ENCODE data around the gene GUCY2C. TPM values are rescaled to one million over a fixed set of nuclear protein-coding genes. Genes with fewer than 3 reads are reported as not detected.

GUCY2C gene
- total and polyA plus RNA-seq, 2 donors (not counting 3 experiments of a cell fraction or from before 2014, with no cell fraction given) = not detected

DNA sequence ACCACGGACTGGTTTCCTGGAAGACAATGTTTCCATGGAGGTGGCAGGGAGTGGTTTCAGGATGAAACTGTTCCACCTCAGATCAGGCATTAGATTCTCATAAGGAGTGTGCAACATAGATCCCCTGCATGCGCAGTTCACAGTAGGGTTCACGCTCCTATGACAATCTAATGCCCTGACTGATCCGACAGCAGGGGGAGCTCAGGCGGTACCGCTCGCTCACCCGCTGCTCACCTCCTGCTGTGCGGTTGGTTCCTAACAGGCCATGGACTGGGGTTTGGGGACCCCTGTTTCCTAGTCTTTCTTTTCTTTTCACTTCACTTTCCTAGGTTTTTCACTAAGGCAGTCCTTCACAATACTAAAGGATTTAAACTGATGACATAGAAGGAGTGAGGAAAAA is 39.6 kb downstream of the GUCY2C start:
- no peaks in the 10 kb centered on the region for H3K9me1 ChIP-seq (replicated peaks; ENCODE audit: control insufficient read depth, extremely low read depth, insufficient read depth, low read length)
- DNase-seq (ENCODE audit: low read depth, low spot score) (no peak), FAIRE-seq (no peak)
- dilution Hi-C loops (cut with MboI; ENCODE audit: extremely low pct_ligation_motif_present, low sequenced_read_pairs) = no loop called here
- H3K9me3 ChIP-seq (replicated peaks; ENCODE audit: control insufficient read depth, insufficient read depth, low read length) = no peaks in the 10 kb centered on the region
- H3K4me1 ChIP-seq (ENCODE audit: control insufficient read depth, extremely low read depth, insufficient read depth, low read length) = no peaks in the 10 kb centered on the region
- TF ChIP-seq, protein P1, sequence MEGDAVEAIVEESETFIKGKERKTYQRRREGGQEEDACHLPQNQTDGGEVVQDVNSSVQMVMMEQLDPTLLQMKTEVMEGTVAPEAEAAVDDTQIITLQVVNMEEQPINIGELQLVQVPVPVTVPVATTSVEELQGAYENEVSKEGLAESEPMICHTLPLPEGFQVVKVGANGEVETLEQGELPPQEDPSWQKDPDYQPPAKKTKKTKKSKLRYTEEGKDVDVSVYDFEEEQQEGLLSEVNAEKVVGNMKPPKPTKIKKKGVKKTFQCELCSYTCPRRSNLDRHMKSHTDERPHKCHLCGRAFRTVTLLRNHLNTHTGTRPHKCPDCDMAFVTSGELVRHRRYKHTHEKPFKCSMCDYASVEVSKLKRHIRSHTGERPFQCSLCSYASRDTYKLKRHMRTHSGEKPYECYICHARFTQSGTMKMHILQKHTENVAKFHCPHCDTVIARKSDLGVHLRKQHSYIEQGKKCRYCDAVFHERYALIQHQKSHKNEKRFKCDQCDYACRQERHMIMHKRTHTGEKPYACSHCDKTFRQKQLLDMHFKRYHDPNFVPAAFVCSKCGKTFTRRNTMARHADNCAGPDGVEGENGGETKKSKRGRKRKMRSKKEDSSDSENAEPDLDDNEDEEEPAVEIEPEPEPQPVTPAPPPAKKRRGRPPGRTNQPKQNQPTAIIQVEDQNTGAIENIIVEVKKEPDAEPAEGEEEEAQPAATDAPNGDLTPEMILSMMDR (IDR thresholded peaks at IDR 0.05; ENCODE audit: extremely low read depth in 1 of 2, insufficient read depth in 1 of 2, low read depth in 1 of 2, low read length in 2 of 2) = no peak
- no peak for TF ChIP-seq FOS (IDR thresholded peaks at IDR 0.05; ENCODE audit: borderline replicate concordance, insufficient read depth, low read length)
- no peak for TF ChIP-seq POLR2A (IDR thresholded peaks at IDR 0.05; ENCODE audit: low read depth, low read length)
- no peak for TF ChIP-seq MYC (IDR thresholded peaks at IDR 0.05; ENCODE audit: low read depth, low read length)
- no peak for TF ChIP-seq POLR2AphosphoS5 (IDR thresholded peaks at IDR 0.05; ENCODE audit: insufficient read depth, low read depth, low read length)
- no peak for TF ChIP-seq EZH2 (IDR thresholded peaks at IDR 0.05; ENCODE audit: borderline replicate concordance, low read depth, low read length, severe bottlenecking)
- TF ChIP-seq JUN (IDR thresholded peaks at IDR 0.05; ENCODE audit: borderline replicate concordance, insufficient read depth, insufficient read length, low read depth) = no peak
- TF ChIP-seq GATA2 (IDR thresholded peaks at IDR 0.05; ENCODE audit: insufficient read depth, insufficient read length, low read depth, low read length) = no peak
- TF ChIP-seq, protein P2, sequence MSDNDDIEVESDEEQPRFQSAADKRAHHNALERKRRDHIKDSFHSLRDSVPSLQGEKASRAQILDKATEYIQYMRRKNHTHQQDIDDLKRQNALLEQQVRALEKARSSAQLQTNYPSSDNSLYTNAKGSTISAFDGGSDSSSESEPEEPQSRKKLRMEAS (IDR thresholded peaks at IDR 0.05; ENCODE audit: insufficient read depth, insufficient read length) = no peak
- CTCF ChIA-PET = no interaction called here
- no peak overlapping the region for H3K27ac ChIP-seq (ENCODE audit: insufficient read depth, low read depth, low read length)
- no peak overlapping the region for H3K9ac ChIP-seq (replicated peaks; ENCODE audit: extremely low read depth, insufficient read depth, low read length)
- H3K36me3 ChIP-seq (ENCODE audit: control insufficient read depth in 2 of 2, extremely low read depth in 1 of 2, insufficient read depth in 2 of 2, low read length in 2 of 2) = no peaks in the 10 kb centered on the region
- no peak overlapping the region for H3K4me3 ChIP-seq (replicated peaks in 1 of 3; ENCODE audit: insufficient read depth in 1 of 3, low read depth in 1 of 3, low read length in 3 of 3)
- no peak overlapping the region for H3K4me2 ChIP-seq (ENCODE audit: insufficient read depth, low read length)
- POLR2A ChIA-PET = no interaction called here
- H2AFZ ChIP-seq (ENCODE audit: low read depth, low read length) = no peak overlapping the region
- intact Hi-C loops (cut with micrococcal nuclease) = no loop called here
- H3K27me3 ChIP-seq (ENCODE audit: control insufficient read depth in 2 of 2, insufficient read depth in 2 of 2, low read length in 2 of 2) = no peaks in the 10 kb centered on the region
- no peaks in the 10 kb centered on the region for H4K20me1 ChIP-seq (replicated peaks; ENCODE audit: control insufficient read depth, extremely low read depth, insufficient read depth, low read length)
- no TSS peak for BruUV-seq (replicated peaks)
- H3K79me2 ChIP-seq (ENCODE audit: control insufficient read depth, insufficient read depth, low read length) = no peaks in the 10 kb centered on the region

Data from endothelial cell of umbilical vein (primary cell).